Dedifferentiated amniotic fluid mesenchymal stem cell (primary cell): ENCODE data around the gene TMPRSS7.

Experiments
- DNase-seq: peaks from one replicate; pipeline ENCODE4 v3.0.0-alpha.2; 2016; ENCODE audit errors: extremely low spot score

TMPRSS7 gene

DNA sequence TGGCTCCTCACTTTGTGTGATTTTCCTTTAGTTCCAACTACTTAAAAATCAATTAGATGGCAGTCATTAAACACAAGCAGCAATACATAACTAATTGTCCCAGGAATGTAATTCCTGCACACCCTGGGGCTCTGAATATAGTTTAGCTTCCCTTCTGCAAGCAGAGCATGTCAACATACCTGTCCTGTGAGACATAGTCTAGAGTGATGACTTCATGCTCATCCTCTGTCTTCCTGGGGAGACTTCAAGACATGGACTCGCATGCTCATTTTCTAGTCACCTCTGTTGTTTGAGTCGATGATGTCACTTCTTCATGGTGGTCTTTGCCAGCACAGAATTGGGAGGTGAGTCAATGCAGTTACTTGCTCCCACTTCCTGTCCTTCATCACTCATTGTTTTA lies 67.4 kb downstream of the TMPRSS7 start:
- DNase-seq: peak; percentile 15

DNA sequence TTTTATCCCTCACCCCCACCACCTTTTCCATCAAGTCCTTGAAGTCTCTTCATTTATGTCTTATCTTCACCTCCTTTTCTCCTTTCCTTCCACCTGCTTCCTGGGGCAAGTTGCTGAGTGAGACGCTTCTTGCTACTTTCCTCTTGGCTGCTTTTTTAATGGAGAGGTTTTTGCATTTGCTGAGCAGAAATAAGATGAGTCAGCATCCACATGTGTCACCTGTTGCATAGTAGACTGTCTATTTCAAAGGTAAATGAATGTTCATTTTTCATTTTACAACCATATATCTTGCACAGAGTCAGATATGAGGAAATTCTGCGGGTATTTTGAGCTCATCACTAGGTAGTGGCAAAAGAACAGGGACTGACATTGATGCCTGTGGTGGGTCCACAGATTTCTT lies 70.2 kb downstream of the TMPRSS7 start:
- DNase-seq: no peak

DNA sequence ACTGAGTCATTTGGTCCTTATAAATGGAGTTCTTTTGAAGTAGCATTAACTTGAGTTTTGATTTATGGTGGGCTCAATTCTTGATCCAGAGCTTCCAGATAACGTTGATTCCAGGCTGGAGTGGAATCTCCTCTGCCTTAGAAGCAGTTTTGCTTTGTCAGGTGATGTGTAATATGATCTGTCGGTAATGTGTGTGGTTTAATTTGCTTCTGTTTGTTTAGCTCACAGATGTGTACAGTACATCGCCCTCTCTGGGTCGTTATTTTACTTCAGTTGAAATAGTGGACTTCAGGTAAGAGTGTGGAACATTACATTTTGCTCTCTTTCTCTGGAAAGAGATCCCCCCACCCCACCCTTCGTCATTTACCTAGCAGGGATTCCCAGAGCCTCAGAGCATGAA lies 74.8 kb downstream of the TMPRSS7 start:
- DNase-seq: no peak

DNA sequence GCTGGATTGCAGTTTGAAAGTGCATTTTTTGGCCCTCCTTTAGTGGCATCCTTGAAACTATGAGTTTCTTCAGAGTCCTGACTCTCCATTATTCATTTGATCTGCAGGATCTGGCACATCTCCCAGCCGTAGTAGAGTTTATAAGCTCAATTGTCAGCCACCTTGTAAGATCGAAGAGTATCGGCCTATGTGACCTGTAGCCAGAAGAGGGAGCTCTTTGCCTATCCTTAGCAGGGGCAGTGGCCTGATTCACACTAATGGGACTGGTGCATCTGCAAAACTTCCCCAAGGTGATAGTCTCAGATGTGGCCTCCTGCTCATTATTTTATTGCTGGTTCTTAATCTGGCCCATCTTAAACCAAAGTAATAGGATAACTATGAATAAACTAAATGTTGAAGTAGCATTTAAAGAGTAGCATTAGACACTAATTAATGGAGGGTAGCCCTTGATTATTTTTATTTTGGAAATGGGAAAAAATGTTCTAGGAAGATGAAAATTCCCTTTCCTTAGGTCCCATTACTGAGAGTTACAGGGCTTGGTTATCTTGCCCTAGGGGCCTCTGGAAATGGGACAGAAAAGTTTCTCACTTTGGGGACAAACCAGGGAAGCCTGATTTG lies 77.4 kb downstream of the TMPRSS7 start:
- DNase-seq: peak; percentile 64

DNA sequence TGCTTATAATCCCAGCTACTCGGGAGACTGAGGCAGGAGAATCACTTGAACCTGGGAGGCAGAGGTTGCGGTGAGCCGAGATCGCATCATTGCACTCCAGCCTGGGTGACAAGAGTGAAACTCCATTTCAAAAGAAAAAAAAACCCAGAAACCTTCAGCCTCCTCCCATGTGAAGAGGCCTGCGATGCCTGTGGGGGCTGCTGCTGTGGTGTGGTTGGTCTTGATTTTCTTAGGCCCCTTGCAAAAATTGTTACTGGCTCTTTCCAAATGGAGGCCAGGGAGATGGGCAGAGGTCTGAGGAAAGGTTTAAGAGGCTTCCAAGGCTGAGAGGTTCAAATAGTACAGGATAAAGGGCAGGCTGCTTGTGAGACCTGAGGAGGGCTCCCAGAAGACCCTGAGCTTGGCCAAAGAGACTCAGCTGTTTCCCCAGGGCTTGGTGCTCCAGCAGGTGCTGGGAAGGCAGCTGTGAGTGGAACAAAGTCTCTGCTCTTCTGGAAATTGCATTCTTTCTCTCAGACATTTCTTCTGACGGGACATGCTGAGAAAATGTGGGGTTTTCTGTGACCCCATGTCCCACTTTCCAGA lies 80.1 kb downstream of the TMPRSS7 start:
- no peak for DNase-seq

DNA sequence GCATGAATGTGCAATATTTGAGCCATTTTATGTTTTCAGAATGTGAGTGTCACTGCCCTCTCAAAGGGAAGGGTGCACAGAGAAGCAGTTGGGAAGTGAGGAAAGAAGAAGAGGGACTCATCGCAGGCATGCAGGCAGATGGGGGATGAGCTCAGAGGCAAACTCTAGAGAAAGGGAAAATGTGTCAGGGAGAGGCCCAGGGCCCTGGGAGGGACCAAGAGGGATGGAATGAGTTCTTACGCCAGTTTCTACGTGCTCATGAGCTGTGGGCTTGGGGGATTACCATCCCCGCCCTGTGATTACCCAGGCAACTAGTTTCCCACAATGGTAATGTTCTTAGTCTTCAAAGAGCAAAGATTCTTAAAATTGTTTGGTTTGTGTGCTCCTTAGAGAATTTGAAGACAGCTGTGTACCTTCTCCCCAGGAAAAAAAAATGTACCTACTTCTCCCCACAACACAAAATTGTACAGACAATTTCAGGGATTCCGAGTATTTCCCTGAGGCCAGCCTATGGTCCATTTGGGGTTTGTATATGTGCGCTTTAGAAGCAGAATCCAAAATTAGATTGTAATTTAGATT lies 80.7 kb downstream of the TMPRSS7 start:
- DNase-seq: no peak

DNA sequence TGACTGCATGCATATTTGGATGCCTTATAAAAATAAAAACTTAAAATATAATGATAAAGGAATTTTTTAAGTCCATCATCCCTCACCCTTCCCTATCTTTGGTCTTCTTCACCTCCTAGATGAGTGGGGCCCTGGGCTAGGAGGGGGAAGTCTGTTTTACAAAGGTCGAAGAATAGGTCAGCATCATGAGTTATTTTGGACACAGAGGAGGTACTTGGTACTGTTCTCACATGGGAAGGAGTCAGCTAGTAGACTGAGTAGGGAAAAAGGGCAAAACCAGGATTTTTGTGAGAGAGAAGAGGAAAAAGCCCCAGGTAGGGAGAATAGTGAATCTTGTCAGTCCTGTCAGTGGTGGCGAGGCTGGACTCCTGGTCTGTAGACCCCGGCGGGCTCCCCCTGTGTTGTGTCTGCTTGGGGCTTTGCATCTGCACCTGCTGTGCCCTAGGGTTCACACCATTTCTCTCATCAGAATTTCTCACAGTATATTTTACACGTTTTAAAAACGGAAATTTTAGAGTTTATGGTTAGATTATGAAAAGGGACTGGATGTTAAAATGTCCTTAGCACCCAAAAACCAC lies 81.4 kb downstream of the TMPRSS7 start:
- DNase-seq: no peak

DNA sequence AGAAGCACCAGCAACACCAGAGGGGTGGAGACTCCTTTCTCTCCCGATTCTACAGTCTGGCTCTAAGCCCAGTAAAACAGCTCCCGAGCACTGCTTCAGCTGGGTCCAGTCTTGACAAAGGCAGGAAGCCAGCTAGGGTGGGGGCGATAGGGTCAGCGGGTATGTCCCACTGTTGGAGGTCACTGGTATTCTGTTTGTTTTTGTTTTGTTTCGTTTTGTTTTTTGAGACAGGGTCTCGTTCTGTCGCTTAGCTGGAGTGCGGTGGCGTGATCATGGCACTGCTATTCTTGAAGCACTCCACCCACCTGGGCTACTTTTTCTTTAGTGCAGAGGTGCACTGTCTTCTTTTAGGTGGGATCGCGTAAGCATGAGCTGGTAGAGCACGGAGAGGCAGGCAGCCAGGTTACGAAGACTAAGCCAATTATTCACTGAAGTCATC lies 82.2 kb downstream of the TMPRSS7 start:
- DNase-seq: no peak

- DNase-seq: no peak
These were observed 82.9 kb downstream of the TMPRSS7 start for GRCh38 chr3:112117415-112117814.

DNA sequence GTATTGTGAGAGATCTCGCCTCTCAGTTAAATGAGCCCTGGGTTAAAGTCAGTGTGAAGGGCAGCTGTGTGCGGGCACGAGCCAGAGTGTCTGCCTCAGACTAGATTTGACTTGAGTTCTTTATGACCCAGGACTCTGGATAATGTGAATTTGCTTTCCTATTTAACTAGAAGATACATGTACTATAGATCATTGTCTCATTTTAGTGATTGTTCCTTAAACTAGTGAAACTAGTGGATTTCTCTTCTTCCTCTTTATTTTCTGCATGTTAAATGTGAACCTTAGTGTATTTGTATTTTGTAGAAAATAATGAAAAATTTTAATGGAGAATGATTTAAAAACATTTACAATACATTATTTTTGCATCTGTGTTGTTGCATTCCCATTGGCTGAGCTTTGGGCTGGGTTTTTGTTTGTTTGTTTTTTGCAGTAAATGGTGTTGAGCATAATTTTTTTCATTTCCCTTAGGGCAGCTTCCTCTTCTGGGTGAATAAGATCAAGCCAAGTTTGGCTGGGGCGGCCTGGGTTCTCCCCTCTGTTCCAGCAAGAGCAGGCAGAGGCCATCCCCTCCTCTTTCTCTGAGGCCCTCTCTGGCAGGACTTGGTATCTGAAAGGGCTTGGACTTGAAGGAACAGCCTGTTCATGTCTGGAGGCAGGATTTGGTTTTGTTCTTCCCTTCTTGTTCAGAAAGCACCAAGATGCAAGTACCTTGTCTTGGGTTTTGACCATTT lies 83.5 kb downstream of the TMPRSS7 start:
- no peak for DNase-seq

GRCh38 chr3:112119962-112120836 lies 85.7 kb downstream of the TMPRSS7 start:
- no peak for DNase-seq

DNA sequence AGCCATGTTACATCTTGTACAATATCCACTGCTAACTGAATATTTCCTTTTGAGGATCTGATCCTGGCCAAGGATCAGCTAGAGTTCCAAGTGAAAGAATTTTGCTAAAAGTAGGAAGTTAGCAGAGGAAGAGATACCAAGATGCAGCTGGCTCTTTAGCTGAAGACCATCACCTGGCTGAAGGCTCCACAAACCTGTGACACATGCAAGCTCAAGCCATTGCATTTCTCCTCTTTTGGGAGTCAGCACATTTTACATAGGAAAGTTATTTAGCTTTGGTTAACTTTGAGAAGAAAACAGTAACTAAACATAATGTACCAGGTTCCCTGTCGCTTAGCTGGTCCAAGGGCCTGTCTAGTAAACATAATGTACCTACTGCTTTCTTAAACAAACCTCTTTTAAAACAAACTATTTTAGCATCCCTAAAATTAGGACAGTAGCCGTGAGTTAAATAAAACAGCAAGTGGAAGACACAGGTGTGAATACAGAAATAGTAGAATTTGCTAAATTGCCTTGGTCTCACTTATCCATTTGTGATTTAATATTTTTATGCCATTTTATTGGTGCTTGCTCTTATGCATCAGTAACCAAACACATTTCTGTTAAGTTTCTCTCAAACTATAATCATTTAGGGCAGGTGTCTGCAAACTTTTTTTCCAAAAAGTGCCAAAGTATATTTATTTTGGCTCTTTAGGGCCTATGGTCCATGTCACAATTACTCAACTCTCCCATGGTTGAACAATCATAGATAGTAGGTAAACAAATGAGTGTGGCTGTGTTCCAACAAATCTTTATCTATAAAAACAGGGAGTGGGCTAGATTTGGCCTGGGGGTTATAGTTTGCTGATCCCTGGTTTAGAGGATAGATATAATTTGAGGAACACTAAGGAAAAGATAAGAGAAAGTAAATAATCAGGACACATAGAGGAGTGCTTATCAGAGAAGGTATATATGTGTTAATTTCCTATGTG lies 87.3 kb downstream of the TMPRSS7 start:
- no peak for DNase-seq

- DNase-seq: no peak
These were observed 88.3 kb downstream of the TMPRSS7 start for GRCh38 chr3:112122870-112123269.

- no peak for DNase-seq
These were observed 89.0 kb downstream of the TMPRSS7 start for GRCh38 chr3:112123548-112123947.

DNA sequence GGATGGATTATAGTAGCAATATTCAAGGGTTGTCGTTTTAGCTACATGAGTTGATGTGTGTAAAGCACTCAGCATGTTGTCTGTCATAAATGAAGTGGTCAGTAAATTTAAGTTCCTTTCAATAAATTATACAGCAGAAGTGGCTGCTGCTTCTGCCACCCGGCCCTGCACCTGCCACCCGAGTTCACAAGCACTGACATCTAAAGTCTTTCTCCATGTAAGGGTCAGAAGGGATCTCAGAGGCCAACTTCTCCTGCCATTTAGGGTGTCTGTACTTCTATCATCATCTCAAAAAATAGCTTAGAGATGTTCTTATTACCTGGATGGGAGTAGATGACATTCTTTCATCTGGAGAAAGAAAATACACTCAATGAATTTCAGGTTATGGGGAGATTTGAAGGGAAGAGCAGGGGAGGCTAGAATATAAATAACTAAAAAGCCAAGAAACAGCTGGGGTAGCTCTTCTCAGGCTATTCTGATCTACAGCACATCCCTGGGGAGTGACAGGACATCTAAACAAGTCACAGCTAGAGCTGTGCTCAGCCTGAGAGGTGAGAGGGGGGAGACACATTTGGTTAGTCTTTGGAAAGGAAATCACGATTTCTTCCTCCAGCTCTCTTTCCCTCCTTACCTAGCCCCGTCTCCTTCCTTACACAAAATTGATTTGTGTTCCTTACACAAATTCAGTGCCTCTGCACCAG lies 90.5 kb downstream of the TMPRSS7 start:
- DNase-seq: no peak

GRCh38 chr3:112126511-112126911 lies 92.0 kb downstream of the TMPRSS7 start:
- peak; percentile 52 for DNase-seq

DNA sequence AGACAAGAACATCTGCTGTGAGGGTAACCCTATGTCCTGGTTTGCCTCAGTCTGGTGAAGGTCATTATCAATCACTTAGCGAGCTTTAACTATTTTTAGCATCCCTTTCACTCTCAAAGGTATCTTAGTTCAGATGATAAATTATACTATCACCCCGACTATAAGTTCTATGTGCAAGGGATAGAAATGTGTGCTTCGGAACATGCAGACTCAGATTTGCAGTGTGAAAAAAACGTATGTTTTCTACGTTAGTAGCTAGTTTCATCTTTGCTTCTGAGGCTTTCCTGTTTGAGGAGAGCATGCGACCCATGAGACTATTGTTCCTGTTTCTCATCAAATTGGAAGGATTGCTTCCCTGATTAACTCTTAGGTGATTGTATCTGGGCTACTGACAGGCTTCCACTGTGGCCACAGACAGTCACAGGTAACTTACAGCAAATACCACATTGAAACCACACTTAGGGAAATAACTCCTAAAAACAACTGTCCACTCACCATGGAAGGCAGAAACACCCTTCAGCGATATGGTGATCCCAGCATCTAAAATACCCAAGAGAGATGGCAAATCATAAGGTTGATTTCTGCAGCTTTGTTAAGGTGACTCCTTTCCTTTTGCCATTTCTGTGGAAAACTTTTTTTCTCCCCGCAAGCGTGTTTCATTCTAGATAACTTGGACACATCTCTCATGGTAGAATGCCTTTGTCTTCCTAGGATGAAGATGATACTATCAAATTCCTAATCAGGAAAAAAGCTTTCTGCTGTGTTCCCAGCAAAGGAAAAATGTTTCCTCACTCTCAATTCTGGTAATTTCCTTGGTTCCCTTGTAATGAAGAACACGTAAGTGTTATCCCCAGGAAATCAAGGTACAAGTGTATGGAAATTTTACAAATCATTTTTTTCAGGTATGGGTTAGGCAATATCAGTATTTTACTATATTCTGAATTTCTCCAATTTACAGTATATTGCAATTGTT lies 93.3 kb downstream of the TMPRSS7 start:
- no peak for DNase-seq
